ENCODE measurements around the gene RAD51B. TPM values are rescaled to one million over a fixed set of nuclear protein-coding genes. Genes with fewer than 3 reads are reported as not detected.

RAD51B gene
- total RNA-seq, 1 experiment from 2014 or later = 8.5 TPM

DNA sequence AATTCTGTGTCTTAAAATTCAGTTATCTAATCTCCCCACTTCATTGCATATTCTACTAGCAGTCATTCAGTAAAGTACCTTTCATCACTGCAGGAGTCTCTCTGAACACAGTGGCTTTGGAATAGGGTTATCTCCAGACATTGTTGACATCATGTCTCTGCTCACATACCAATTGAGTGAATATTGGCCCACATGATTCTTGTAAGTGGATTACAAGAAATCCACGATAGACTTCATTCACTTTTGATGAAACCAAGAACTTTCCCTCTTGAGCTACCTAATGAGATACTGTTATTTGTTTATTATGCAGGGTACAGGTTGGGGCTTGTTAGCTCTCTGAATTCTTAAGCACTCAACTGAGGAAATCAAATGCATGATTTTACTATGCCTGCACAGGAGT is 284.9 kb downstream of the RAD51B start:
- no peaks in the 10 kb centered on the region for H3K4me1 ChIP-seq (ENCODE audit: control insufficient read depth, insufficient read depth, low read length)
- ATAC-seq (no peak), DNase-seq (ENCODE audit: low read depth, low spot score) (no peak)
- H3K4me3 ChIP-seq (ENCODE audit: low read depth in 2 of 2, low read length in 2 of 2) = no peak overlapping the region
- POLR2A ChIA-PET = no interaction called here
- no TSS peak for BruUV-seq (replicated peaks)
- intact Hi-C loops (cut with micrococcal nuclease; ENCODE audit: unreplicated experiment) (no loop called here), in situ Hi-C loops (cut with HindIII; ENCODE audit: low pct_unique_long_range_greater_than_20kb, low sequenced_read_pairs) (no loop called here)
- H3K27ac ChIP-seq (ENCODE audit: low read length) = peak overlapping the region; percentile 48; the same call in 1 of the 2 replicates
- CTCF ChIA-PET = no interaction called here
- no peaks in the 10 kb centered on the region for H3K27me3 ChIP-seq (ENCODE audit: control insufficient read depth, insufficient read depth, low read length)
- peaks cover 8% of the 10 kb centered on the region; the same call in 1 of the 2 replicates for H3K9me3 ChIP-seq (ENCODE audit: control insufficient read depth, insufficient read depth, low read depth, low read length)
- TF ChIP-seq TCF7L2 (IDR thresholded peaks at IDR 0.05; ENCODE audit: low read depth, low read length) = peak; percentile 70; the same call in 1 of the 2 replicates
- TF ChIP-seq, protein P1, sequence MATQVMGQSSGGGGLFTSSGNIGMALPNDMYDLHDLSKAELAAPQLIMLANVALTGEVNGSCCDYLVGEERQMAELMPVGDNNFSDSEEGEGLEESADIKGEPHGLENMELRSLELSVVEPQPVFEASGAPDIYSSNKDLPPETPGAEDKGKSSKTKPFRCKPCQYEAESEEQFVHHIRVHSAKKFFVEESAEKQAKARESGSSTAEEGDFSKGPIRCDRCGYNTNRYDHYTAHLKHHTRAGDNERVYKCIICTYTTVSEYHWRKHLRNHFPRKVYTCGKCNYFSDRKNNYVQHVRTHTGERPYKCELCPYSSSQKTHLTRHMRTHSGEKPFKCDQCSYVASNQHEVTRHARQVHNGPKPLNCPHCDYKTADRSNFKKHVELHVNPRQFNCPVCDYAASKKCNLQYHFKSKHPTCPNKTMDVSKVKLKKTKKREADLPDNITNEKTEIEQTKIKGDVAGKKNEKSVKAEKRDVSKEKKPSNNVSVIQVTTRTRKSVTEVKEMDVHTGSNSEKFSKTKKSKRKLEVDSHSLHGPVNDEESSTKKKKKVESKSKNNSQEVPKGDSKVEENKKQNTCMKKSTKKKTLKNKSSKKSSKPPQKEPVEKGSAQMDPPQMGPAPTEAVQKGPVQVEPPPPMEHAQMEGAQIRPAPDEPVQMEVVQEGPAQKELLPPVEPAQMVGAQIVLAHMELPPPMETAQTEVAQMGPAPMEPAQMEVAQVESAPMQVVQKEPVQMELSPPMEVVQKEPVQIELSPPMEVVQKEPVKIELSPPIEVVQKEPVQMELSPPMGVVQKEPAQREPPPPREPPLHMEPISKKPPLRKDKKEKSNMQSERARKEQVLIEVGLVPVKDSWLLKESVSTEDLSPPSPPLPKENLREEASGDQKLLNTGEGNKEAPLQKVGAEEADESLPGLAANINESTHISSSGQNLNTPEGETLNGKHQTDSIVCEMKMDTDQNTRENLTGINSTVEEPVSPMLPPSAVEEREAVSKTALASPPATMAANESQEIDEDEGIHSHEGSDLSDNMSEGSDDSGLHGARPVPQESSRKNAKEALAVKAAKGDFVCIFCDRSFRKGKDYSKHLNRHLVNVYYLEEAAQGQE (IDR thresholded peaks at IDR 0.05; ENCODE audit: insufficient read depth in 1 of 2, low read depth in 2 of 2, low read length in 1 of 2) = no peak
- H3K36me3 ChIP-seq (ENCODE audit: control insufficient read depth, insufficient read depth, low read length) = no peaks in the 10 kb centered on the region

DNA sequence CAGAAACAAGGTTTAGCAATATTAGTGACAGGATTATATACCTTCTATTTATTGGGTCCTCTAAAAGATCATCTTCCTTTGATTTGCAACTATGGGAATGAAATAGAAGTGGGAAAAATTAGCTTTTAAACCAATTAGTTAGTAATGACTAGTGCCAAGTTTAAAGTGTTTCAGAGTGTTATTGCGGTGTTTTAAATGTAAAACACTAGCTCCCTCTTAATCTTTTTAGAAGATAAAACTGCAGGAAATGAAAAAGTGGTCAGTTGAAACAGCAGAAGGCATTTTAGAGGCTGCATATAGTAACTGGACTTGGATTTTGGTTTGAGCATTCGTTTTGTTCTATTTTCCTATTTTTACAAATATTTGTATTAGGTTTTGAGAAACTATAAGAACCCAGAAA is 286.2 kb downstream of the RAD51B start:
- no peaks in the 10 kb centered on the region for H3K4me1 ChIP-seq (ENCODE audit: control insufficient read depth, insufficient read depth, low read length)
- H3K9me3 ChIP-seq (ENCODE audit: control insufficient read depth, insufficient read depth, low read depth, low read length) = peaks cover 8% of the 10 kb centered on the region; the same call in 1 of the 2 replicates
- no peak for TF ChIP-seq TCF7L2 (IDR thresholded peaks at IDR 0.05; ENCODE audit: low read depth, low read length)
- no peak for TF ChIP-seq POLR2AphosphoS5 (IDR thresholded peaks at IDR 0.05; ENCODE audit: low read depth, low read length)
- TF ChIP-seq, protein P1 (IDR thresholded peaks at IDR 0.05; ENCODE audit: insufficient read depth in 1 of 2, low read depth in 2 of 2, low read length in 1 of 2) = no peak
- no peak for TF ChIP-seq SIN3A (IDR thresholded peaks at IDR 0.05; ENCODE audit: borderline replicate concordance, insufficient read depth, low read depth, low read length)
- TF ChIP-seq, protein P2, sequence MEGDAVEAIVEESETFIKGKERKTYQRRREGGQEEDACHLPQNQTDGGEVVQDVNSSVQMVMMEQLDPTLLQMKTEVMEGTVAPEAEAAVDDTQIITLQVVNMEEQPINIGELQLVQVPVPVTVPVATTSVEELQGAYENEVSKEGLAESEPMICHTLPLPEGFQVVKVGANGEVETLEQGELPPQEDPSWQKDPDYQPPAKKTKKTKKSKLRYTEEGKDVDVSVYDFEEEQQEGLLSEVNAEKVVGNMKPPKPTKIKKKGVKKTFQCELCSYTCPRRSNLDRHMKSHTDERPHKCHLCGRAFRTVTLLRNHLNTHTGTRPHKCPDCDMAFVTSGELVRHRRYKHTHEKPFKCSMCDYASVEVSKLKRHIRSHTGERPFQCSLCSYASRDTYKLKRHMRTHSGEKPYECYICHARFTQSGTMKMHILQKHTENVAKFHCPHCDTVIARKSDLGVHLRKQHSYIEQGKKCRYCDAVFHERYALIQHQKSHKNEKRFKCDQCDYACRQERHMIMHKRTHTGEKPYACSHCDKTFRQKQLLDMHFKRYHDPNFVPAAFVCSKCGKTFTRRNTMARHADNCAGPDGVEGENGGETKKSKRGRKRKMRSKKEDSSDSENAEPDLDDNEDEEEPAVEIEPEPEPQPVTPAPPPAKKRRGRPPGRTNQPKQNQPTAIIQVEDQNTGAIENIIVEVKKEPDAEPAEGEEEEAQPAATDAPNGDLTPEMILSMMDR (IDR thresholded peaks at IDR 0.05) = no peak
- intact Hi-C loops (cut with micrococcal nuclease; ENCODE audit: unreplicated experiment) (no loop called here), in situ Hi-C loops (cut with HindIII; ENCODE audit: low pct_unique_long_range_greater_than_20kb, low sequenced_read_pairs) (no loop called here)
- POLR2A ChIA-PET = interaction anchor here (0.6 kb wide), 1 partner anchor 17 kb away, joined by 8 read pairs; no protein-coding TSS in a partner anchor
- CTCF ChIA-PET = no interaction called here
- no peak overlapping the region for H3K4me3 ChIP-seq (ENCODE audit: low read depth in 2 of 2, low read length in 2 of 2)
- H3K27ac ChIP-seq (ENCODE audit: low read length) = peak overlapping the region; percentile 17; the same call in 1 of the 2 replicates
- DNase-seq (ENCODE audit: low read depth, low spot score) = no peak
- H3K36me3 ChIP-seq (ENCODE audit: control insufficient read depth, insufficient read depth, low read length) = no peaks in the 10 kb centered on the region
- no peaks in the 10 kb centered on the region for H3K27me3 ChIP-seq (ENCODE audit: control insufficient read depth, insufficient read depth, low read length)
- no peak for ATAC-seq
- no TSS peak for BruUV-seq (replicated peaks)
